GM18909 (cell line): ENCODE data around the gene SAMD10.
"Not testable (repeated sequence)": the region's sequence is repeated elsewhere in the genome, so short reads cannot be mapped to it uniquely, and the experiment has no call there.

ENCODE experiments used
- ATAC-seq: cut with Tn5 transposase; IDR thresholded peaks from one replicate; pipeline ENCODE4 v1.9.1; 2021; ENCODE audit warnings: mild to moderate bottlenecking; ENCODE audit not compliant: unreplicated experiment, poor library complexity

Gene SAMD10

GRCh38 chr20:63943808-63944077 is 35.7 kb downstream of the SAMD10 start:
- no peak for ATAC-seq

- no peak for ATAC-seq
Observed at GRCh38 chr20:63942969-63943807, 36.3 kb downstream of the SAMD10 start.

GRCh38 chr20:63942250-63942951 is 37.0 kb downstream of the SAMD10 start:
- no peak for ATAC-seq

- no peak for ATAC-seq
Observed at GRCh38 chr20:63941282-63942081, 38.0 kb downstream of the SAMD10 start.

- ATAC-seq, result no peak
Observed at GRCh38 chr20:63940472-63941266, 38.8 kb downstream of the SAMD10 start.

- ATAC-seq, result no peak
Observed at GRCh38 chr20:63940071-63940471, 39.4 kb downstream of the SAMD10 start.

- no peak for ATAC-seq
Observed at GRCh38 chr20:63939061-63939935, 40.1 kb downstream of the SAMD10 start.

GRCh38 chr20:63937596-63937995 is 41.8 kb downstream of the SAMD10 start:
- ATAC-seq, result no peak

GRCh38 chr20:63935447-63935846 is 44.0 kb downstream of the SAMD10 start:
- ATAC-seq, result no peak

- no peak for ATAC-seq
Observed at GRCh38 chr20:63934271-63935068, 45.0 kb downstream of the SAMD10 start.

GRCh38 chr20:63933646-63934045 is 45.8 kb downstream of the SAMD10 start:
- ATAC-seq, result no peak

- no peak for ATAC-seq
Observed at GRCh38 chr20:63932606-63933160, 46.8 kb downstream of the SAMD10 start.

GRCh38 chr20:63931735-63932134 is 47.7 kb downstream of the SAMD10 start:
- ATAC-seq, result no peak

GRCh38 chr20:63930971-63931553 is 48.4 kb downstream of the SAMD10 start:
- no peak for ATAC-seq

GRCh38 chr20:63929473-63929883 is 50.0 kb downstream of the SAMD10 start:
- not testable (repeated sequence) for ATAC-seq

GRCh38 chr20:63929071-63929470 is 50.4 kb downstream of the SAMD10 start:
- no peak for ATAC-seq

GRCh38 chr20:63926298-63926697 is 53.1 kb downstream of the SAMD10 start:
- ATAC-seq, result no peak

- ATAC-seq, result no peak
Observed at GRCh38 chr20:63924241-63924640, 55.2 kb downstream of the SAMD10 start.
